Activated naive CD4-positive, alpha-beta T cell treated with anti-CD3 and anti-CD28 coated beads, Interleukin-2, amount 10 ng/mL, durations not matched to agents 7 days and 5 days (primary cell): ENCODE results near the gene SAE1.
"Not testable (repeated sequence)": the region's sequence is repeated elsewhere in the genome, so short reads cannot be mapped to it uniquely, and the experiment has no call there.

ENCODE experiments used
- CTCF ChIA-PET: fragments of 350-600 bp; sonication (Branson Sonifier 250); formaldehyde crosslinking; loops from one replicate; lab custom pipeline; 2021; ENCODE audit warnings: antibody characterized with exemption; lab: Charles Lee
- DNase-seq: peaks from one replicate; pipeline ENCODE4 v3.0.0-alpha.2; 2020
- H3K27ac Mint-ChIP-seq: one replicate; pipeline ENCODE4 v1.8.0; 2021; ENCODE audit warnings: mild to moderate bottlenecking, moderate library complexity, mixed read lengths
- H3K27me3 Mint-ChIP-seq: one replicate; pipeline ENCODE4 v1.8.0; 2021; ENCODE audit warnings: mild to moderate bottlenecking, mixed read lengths
- H3K36me3 Mint-ChIP-seq: one replicate; pipeline ENCODE4 v1.8.0; 2021; ENCODE audit warnings: mixed read lengths
- H3K4me1 Mint-ChIP-seq: one replicate; pipeline ENCODE4 v1.8.0; 2021; ENCODE audit warnings: mixed read lengths
- H3K4me3 Mint-ChIP-seq: one replicate; pipeline ENCODE4 v1.8.0; 2021; ENCODE audit warnings: mild to moderate bottlenecking, moderate library complexity, mixed read lengths
- H3K9me3 Mint-ChIP-seq: one replicate; pipeline ENCODE4 v1.8.0; 2021; ENCODE audit warnings: mixed read lengths

The SAE1 gene

GRCh38 chr19:47124937-47125668 is 5.5 kb upstream of the SAE1 start:
- Mint-ChIP-seq H3K4me1 (peaks cover 7% of the 10 kb centered on the region), H3K36me3 (no peaks in the 10 kb centered on the region), H3K27me3 (peaks cover 10% of the 10 kb centered on the region), H3K4me3 (no peak overlapping the region), H3K27ac (no peak overlapping the region), H3K9me3 (no peaks in the 10 kb centered on the region)
- CTCF ChIA-PET = interaction anchor here (0.6 to 4.7 kb wide), 14 partner anchors 9 to 112 kb away, joined by 3 to 54 read pairs (median 6); partner anchors contain the start of gene ZC3H4
- DNase-seq = no peak

- Mint-ChIP-seq H3K27ac (no peak overlapping the region), H3K36me3 (peaks cover 4% of the 10 kb centered on the region), H3K4me3 (no peak overlapping the region), H3K27me3 (peaks cover 12% of the 10 kb centered on the region), H3K9me3 (peaks cover 3% of the 10 kb centered on the region), H3K4me1 (peaks cover 12% of the 10 kb centered on the region)
- DNase-seq = no peak
- CTCF ChIA-PET = interaction anchor here (0.6 to 4.0 kb wide), 12 partner anchors 9 to 112 kb away, joined by 3 to 54 read pairs (median 6); partner anchors contain the start of gene ZC3H4
Measured at GRCh38 chr19:47125669-47125938, 5.0 kb upstream of the SAE1 start.

GRCh38 chr19:47129579-47129978 is 1.1 kb upstream of the SAE1 start:
- Mint-ChIP-seq H3K27me3 (peaks cover 7% of the 10 kb centered on the region), H3K27ac (no peak overlapping the region), H3K9me3 (peaks cover 3% of the 10 kb centered on the region), H3K4me1 (peaks cover 49% of the 10 kb centered on the region), H3K4me3 (no peak overlapping the region), H3K36me3 (peaks cover 34% of the 10 kb centered on the region)
- no peak for DNase-seq
- CTCF ChIA-PET = interaction anchor here (1.5 kb wide), 1 partner anchor 51 kb away, joined by 3 read pairs; no protein-coding TSS in a partner anchor

- CTCF ChIA-PET = interaction anchor here (1.3 to 3.2 kb wide), 3 partner anchors 17 to 116 kb away, joined by 3 to 9 read pairs (median 6); partner anchors contain the start of gene ZC3H4
- Mint-ChIP-seq H3K27ac (peak overlapping the region; percentile 95), H3K27me3 (peaks cover 7% of the 10 kb centered on the region), H3K36me3 (peaks cover 37% of the 10 kb centered on the region), H3K9me3 (peaks cover 3% of the 10 kb centered on the region), H3K4me3 (peak overlapping the region; percentile 98), H3K4me1 (peaks cover 52% of the 10 kb centered on the region)
- DNase-seq = no peak
Measured at GRCh38 chr19:47130120-47130588, 481 bp upstream of the SAE1 start.

GRCh38 chr19:47132194-47132852 is 1.7 kb downstream of the SAE1 start:
- H3K4me1 Mint-ChIP-seq = peaks cover 62% of the 10 kb centered on the region
- peak overlapping the region; percentile 98 for H3K4me3 Mint-ChIP-seq
- CTCF ChIA-PET = interaction anchor here (0.6 to 3.2 kb wide), 11 partner anchors 11 to 119 kb away, joined by 3 to 17 read pairs (median 5); no protein-coding TSS in a partner anchor

GRCh38 chr19:47133021-47133471 is 2.4 kb downstream of the SAE1 start:
- H3K4me1 Mint-ChIP-seq = peaks cover 62% of the 10 kb centered on the region

More at GRCh38 chr19:47132194-47132852, 1.7 kb downstream of the SAE1 start:
- H3K27me3 Mint-ChIP-seq = peaks cover 7% of the 10 kb centered on the region
- peak overlapping the region; percentile 60 for H3K27ac Mint-ChIP-seq
- H3K36me3 Mint-ChIP-seq = peaks cover 45% of the 10 kb centered on the region
- peaks cover 3% of the 10 kb centered on the region for H3K9me3 Mint-ChIP-seq
- no peak for DNase-seq

GRCh38 chr19:47134545-47134944 is 3.9 kb downstream of the SAE1 start:
- no peak for DNase-seq
- Mint-ChIP-seq H3K4me1 (peaks cover 70% of the 10 kb centered on the region), H3K27ac (peak overlapping the region; percentile 4), H3K4me3 (no peak overlapping the region), H3K9me3 (peaks cover 3% of the 10 kb centered on the region), H3K36me3 (peaks cover 55% of the 10 kb centered on the region), H3K27me3 (peaks cover 6% of the 10 kb centered on the region)
- CTCF ChIA-PET = no interaction called here

More at GRCh38 chr19:47133021-47133471, 2.4 kb downstream of the SAE1 start:
- peaks cover 45% of the 10 kb centered on the region for H3K36me3 Mint-ChIP-seq
- DNase-seq = no peak
- H3K9me3 Mint-ChIP-seq = peaks cover 3% of the 10 kb centered on the region
- CTCF ChIA-PET = interaction anchor here (0.6 to 3.2 kb wide), 6 partner anchors 12 to 114 kb away, joined by 3 to 9 read pairs (median 3); no protein-coding TSS in a partner anchor
- peaks cover 7% of the 10 kb centered on the region for H3K27me3 Mint-ChIP-seq
- peak overlapping the region; percentile 24 for H3K27ac Mint-ChIP-seq
- peak overlapping the region; percentile 98 for H3K4me3 Mint-ChIP-seq

GRCh38 chr19:47135156-47135555 is 4.5 kb downstream of the SAE1 start:
- Mint-ChIP-seq H3K4me1 (peaks cover 67% of the 10 kb centered on the region), H3K27ac (no peak overlapping the region), H3K9me3 (peaks cover 3% of the 10 kb centered on the region), H3K36me3 (peaks cover 55% of the 10 kb centered on the region), H3K27me3 (peaks cover 3% of the 10 kb centered on the region), H3K4me3 (no peak overlapping the region)
- DNase-seq = no peak
- CTCF ChIA-PET = no interaction called here

- H3K27me3 Mint-ChIP-seq, H3K9me3 Mint-ChIP-seq, H3K4me3 Mint-ChIP-seq, DNase-seq, CTCF ChIA-PET: not testable (repeated sequence)
- Mint-ChIP-seq H3K27ac (peak overlapping the region; percentile 3), H3K36me3 (peaks cover 44% of the 10 kb centered on the region), H3K4me1 (peaks cover 51% of the 10 kb centered on the region)
Measured at GRCh38 chr19:47141252-47141651, 10.6 kb downstream of the SAE1 start.

GRCh38 chr19:47141695-47142094 is 11.1 kb downstream of the SAE1 start:
- no peak overlapping the region for H3K4me3 Mint-ChIP-seq
- H3K4me1 Mint-ChIP-seq = peaks cover 55% of the 10 kb centered on the region

GRCh38 chr19:47142779-47143178 is 12.1 kb downstream of the SAE1 start:
- H3K4me3 Mint-ChIP-seq = no peak overlapping the region
- H3K4me1 Mint-ChIP-seq = peaks cover 59% of the 10 kb centered on the region
- H3K9me3 Mint-ChIP-seq = no peaks in the 10 kb centered on the region
- no peaks in the 10 kb centered on the region for H3K27me3 Mint-ChIP-seq
- CTCF ChIA-PET = interaction anchor here (1.1 to 1.7 kb wide), 3 partner anchors 11 to 130 kb away, joined by 3 to 6 read pairs (median 4); no protein-coding TSS in a partner anchor
- H3K27ac Mint-ChIP-seq = no peak overlapping the region
- H3K36me3 Mint-ChIP-seq = peaks cover 47% of the 10 kb centered on the region
- no peak for DNase-seq

More at GRCh38 chr19:47141695-47142094, 11.1 kb downstream of the SAE1 start:
- Mint-ChIP-seq H3K27me3 (no peaks in the 10 kb centered on the region), H3K27ac (peak overlapping the region; percentile 3), H3K36me3 (peaks cover 45% of the 10 kb centered on the region), H3K9me3 (no peaks in the 10 kb centered on the region)
- DNase-seq = no peak
- CTCF ChIA-PET = no interaction called here

- Mint-ChIP-seq H3K27ac (peak overlapping the region; percentile 29), H3K27me3 (no peaks in the 10 kb centered on the region), H3K4me1 (peaks cover 62% of the 10 kb centered on the region), H3K9me3 (no peaks in the 10 kb centered on the region), H3K4me3 (no peak overlapping the region), H3K36me3 (peaks cover 48% of the 10 kb centered on the region)
- CTCF ChIA-PET = interaction anchor here (0.8 to 1.7 kb wide), 4 partner anchors 12 to 131 kb away, joined by 3 to 6 read pairs (median 4); no protein-coding TSS in a partner anchor
- DNase-seq = no peak
Measured at GRCh38 chr19:47143322-47144073, 12.9 kb downstream of the SAE1 start.

- CTCF ChIA-PET = interaction anchor here (0.8 to 2.5 kb wide), 4 partner anchors 12 to 100 kb away, joined by 3 to 26 read pairs (median 4); no protein-coding TSS in a partner anchor
- Mint-ChIP-seq H3K4me3 (no peak overlapping the region), H3K4me1 (peaks cover 60% of the 10 kb centered on the region), H3K9me3 (no peaks in the 10 kb centered on the region), H3K36me3 (peaks cover 45% of the 10 kb centered on the region), H3K27me3 (no peaks in the 10 kb centered on the region), H3K27ac (peak overlapping the region; percentile 30)
- no peak for DNase-seq
Measured at GRCh38 chr19:47144630-47145029, 14.0 kb downstream of the SAE1 start.
